NCI-H128 (cell line): Measurements from ENCODE around the gene ZNF581.

Experiments
- DNase-seq: peaks from one replicate; lab custom pipeline; 2025; ENCODE audit not compliant: unreplicated experiment; lab: John Stamatoyannopoulos, UW

The ZNF581 gene

GRCh38 chr19:55625004-55625326 is 18.5 kb upstream of the ZNF581 start:
- no peak for DNase-seq

GRCh38 chr19:55626350-55626749 is 17.1 kb upstream of the ZNF581 start:
- DNase-seq: no peak

- peak; percentile 85 for DNase-seq
Observed at GRCh38 chr19:55632463-55632834, 11.0 kb upstream of the ZNF581 start.

- no peak for DNase-seq
Observed at GRCh38 chr19:55633861-55634260, 9.6 kb upstream of the ZNF581 start.

- DNase-seq: no peak
Observed at GRCh38 chr19:55635334-55635717, 8.1 kb upstream of the ZNF581 start.

- no peak for DNase-seq
Observed at GRCh38 chr19:55635856-55636440, 7.5 kb upstream of the ZNF581 start.

- DNase-seq: no peak
Observed at GRCh38 chr19:55636723-55637122, 6.7 kb upstream of the ZNF581 start.

- no peak for DNase-seq
Observed at GRCh38 chr19:55637534-55637933, 5.9 kb upstream of the ZNF581 start.

GRCh38 chr19:55638864-55639359 is 4.5 kb upstream of the ZNF581 start:
- no peak for DNase-seq

- peak; percentile 38 for DNase-seq
Observed at GRCh38 chr19:55640043-55640576, 3.3 kb upstream of the ZNF581 start.

GRCh38 chr19:55640577-55641425 is 2.6 kb upstream of the ZNF581 start, which contains the start of gene ZNF580:
ZNF580 (plus strand) TSS chr19:55641002; CDS start chr19:55642509, 1,507 bp downstream.
- peak; percentile 41 for DNase-seq

GRCh38 chr19:55641426-55642152 is 1.9 kb upstream of the ZNF581 start:
- DNase-seq: no peak

- DNase-seq: no peak
Observed at GRCh38 chr19:55642153-55643002, 1.1 kb upstream of the ZNF581 start.

- DNase-seq: no peak
Observed at GRCh38 chr19:55643887-55644176, 383 bp downstream of the ZNF581 start.

- DNase-seq: no peak
Observed at GRCh38 chr19:55644191-55644833, 863 bp downstream of the ZNF581 start.

GRCh38 chr19:55644842-55645511 is 1.5 kb downstream of the ZNF581 start:
- no peak for DNase-seq

- DNase-seq: no peak
Observed at GRCh38 chr19:55645512-55645881, 2.0 kb downstream of the ZNF581 start.

- no peak for DNase-seq
Observed at GRCh38 chr19:55646889-55647731, 3.7 kb downstream of the ZNF581 start.
